DOHH2 (cell line): ENCODE measurements around the gene GCLC.

Experiments used
- H3F3A ChIP-seq: fragments of 200-600 bp; sonication (generic), shearing (Covaris generic); 2 replicates; pipeline ENCODE4 v1.6.0; 2016; ENCODE audit warnings: antibody characterized with exemption, mild to moderate bottlenecking; ENCODE audit not compliant: control insufficient read depth, insufficient read depth
- H3K27ac ChIP-seq: fragments of 200-600 bp; sonication (generic); 2 replicates; pipeline ENCODE4 v1.5.1; 2014; ENCODE audit warnings: low read depth, mild to moderate bottlenecking, low read length, moderate library complexity
- H3K27me3 ChIP-seq: fragments of 200-600 bp; sonication (generic); 2 replicates; pipeline ENCODE4 v1.6.1; 2014; ENCODE audit warnings: mild to moderate bottlenecking, low read length, mixed read lengths; ENCODE audit not compliant: control insufficient read depth
- H3K36me3 ChIP-seq: fragments of 200-600 bp; sonication (generic); 2 replicates; pipeline ENCODE4 v1.6.1; 2014; ENCODE audit warnings: mild to moderate bottlenecking, low read length, moderate library complexity, mixed read lengths; ENCODE audit not compliant: control insufficient read depth
- H3K4me1 ChIP-seq: fragments of 200-600 bp; sonication (generic); 2 replicates; pipeline ENCODE4 v1.6.1; 2014; ENCODE audit warnings: mild to moderate bottlenecking, low read length, mixed read lengths; ENCODE audit not compliant: control insufficient read depth
- H3K4me2 ChIP-seq: fragments of 200-600 bp; sonication (generic); 2 replicates; pipeline ENCODE4 v1.6.0; 2014; ENCODE audit warnings: mild to moderate bottlenecking, low read length, moderate library complexity
- H3K4me3 ChIP-seq: fragments of 200-600 bp; sonication (generic); 2 replicates; pipeline ENCODE4 v1.5.1; 2014; ENCODE audit warnings: mild to moderate bottlenecking, low read length, mixed read lengths
- H3K79me2 ChIP-seq: fragments of 200-600 bp; sonication (generic); 2 replicates; pipeline ENCODE4 v1.6.1; 2014; ENCODE audit warnings: mild to moderate bottlenecking, low read length, mixed read lengths; ENCODE audit not compliant: control insufficient read depth
- H3K9me2 ChIP-seq: fragments of 200-600 bp; sonication (generic); replicated peaks from 2 replicates; pipeline ENCODE4 v1.6.1; 2014; ENCODE audit warnings: mild to moderate bottlenecking, low read length, mixed read lengths; ENCODE audit not compliant: control insufficient read depth
- H3K9me3 ChIP-seq: fragments of 200-600 bp; sonication (generic); 2 replicates; pipeline ENCODE4 v1.6.1; 2014; ENCODE audit warnings: antibody characterized with exemption, low read length, mixed read lengths; ENCODE audit not compliant: control insufficient read depth, insufficient read depth
- H4K20me1 ChIP-seq: fragments of 200-600 bp; sonication (generic); 2 replicates; pipeline ENCODE4 v1.6.0; 2014; ENCODE audit warnings: low read depth, mild to moderate bottlenecking, antibody characterized with exemption, low read length, moderate library complexity; ENCODE audit not compliant: control insufficient read depth, insufficient read depth
- CTCF ChIP-seq: fragments of 200-600 bp; sonication (generic); IDR thresholded peaks from one replicate; pipeline ENCODE4 v1.5.1; 2014; ENCODE audit warnings: antibody characterized with exemption, mild to moderate bottlenecking, low read depth, low read length; ENCODE audit not compliant: poor library complexity, severe bottlenecking
- EZH2phosphoT487 ChIP-seq: fragments of 200-600 bp; sonication (generic); IDR thresholded peaks from 2 replicates; pipeline ENCODE4 v1.6.1; 2017; ENCODE audit warnings: borderline replicate concordance, mild to moderate bottlenecking, antibody characterized with exemption, low read length, moderate library complexity, mixed read lengths

GCLC gene

GRCh38 chr6:53544470-53545308 lies at the start of gene GCLC:
TSS of gene GCLC (minus strand) at chr6:53545101. CDS start at chr6:53544645, 456 bp downstream.
- peak within 1 kb of the TSS; percentile 97 for H3K4me2 ChIP-seq
- H3K4me1 ChIP-seq = peaks cover 29% of the 10 kb centered on the region
- TF ChIP-seq EZH2phosphoT487 (no peak), CTCF (peak; percentile 75)
- no peaks in the 10 kb centered on the region for H3K9me2 ChIP-seq
- no peaks in the 10 kb centered on the region for H3K36me3 ChIP-seq
- peak within 1 kb of the TSS; percentile 53 for H3K27ac ChIP-seq
- H3K4me3 ChIP-seq = peak within 1 kb of the TSS; percentile 96
- H3K9me3 ChIP-seq = no peaks in the 10 kb centered on the region
- peaks cover 17% of the 10 kb centered on the region for H3K27me3 ChIP-seq
- no peaks in the 10 kb centered on the region for H4K20me1 ChIP-seq
- no peaks in the 10 kb centered on the region for H3F3A ChIP-seq
- peaks cover 42% of the 10 kb centered on the region for H3K79me2 ChIP-seq

- Histone ChIP-seq H3K79me2 (no peaks in the 10 kb centered on the region), H3F3A (no peaks in the 10 kb centered on the region), H3K27ac (no peak overlapping the region), H3K4me1 (no peaks in the 10 kb centered on the region), H4K20me1 (no peaks in the 10 kb centered on the region), H3K4me3 (no peak overlapping the region), H3K36me3 (no peaks in the 10 kb centered on the region), H3K4me2 (no peak overlapping the region), H3K9me2 (no peaks in the 10 kb centered on the region), H3K9me3 (no peaks in the 10 kb centered on the region), H3K27me3 (peaks cover 10% of the 10 kb centered on the region; the same call in 1 of the 2 replicates)
- TF ChIP-seq CTCF (no peak), EZH2phosphoT487 (no peak)
These were observed 49.7 kb upstream of the GCLC start for GRCh38 chr6:53594596-53594995.

- no peak overlapping the region for H3K27ac ChIP-seq
- peaks cover 13% of the 10 kb centered on the region; the same call in 1 of the 2 replicates for H3K27me3 ChIP-seq
- no peaks in the 10 kb centered on the region for H3K9me3 ChIP-seq
- no peaks in the 10 kb centered on the region for H3F3A ChIP-seq
- TF ChIP-seq EZH2phosphoT487 (no peak), CTCF (no peak)
- no peak overlapping the region for H3K4me3 ChIP-seq
- H4K20me1 ChIP-seq = no peaks in the 10 kb centered on the region
- H3K9me2 ChIP-seq = no peaks in the 10 kb centered on the region
- H3K4me2 ChIP-seq = no peak overlapping the region
- no peaks in the 10 kb centered on the region for H3K36me3 ChIP-seq
- no peaks in the 10 kb centered on the region for H3K4me1 ChIP-seq
- no peaks in the 10 kb centered on the region for H3K79me2 ChIP-seq
These were observed 48.1 kb upstream of the GCLC start for GRCh38 chr6:53593001-53593488.
